HepG2 (cell line): ENCODE data around the gene SASH1. TPM values are rescaled to one million over a fixed set of nuclear protein-coding genes. Genes with fewer than 3 reads are reported as not detected.

ENCODE experiments used
- CEBPG ChIP-seq: IDR thresholded peaks from 2 replicates; pipeline ENCODE4 v1.6.1; 2016
- DMAP1 ChIP-seq: IDR thresholded peaks from 2 replicates; pipeline ENCODE4 v1.6.1; 2016
- EP300 ChIP-seq, 3 experiments: sonication (generic) in 1 of 3; formaldehyde crosslinking in 1 of 3; IDR thresholded peaks; 2 replicates each; pipeline versions ENCODE4 v1.5.1 to v1.6.1; 2011 to 2020; ENCODE audit warnings: low read depth in 2 of 3, low read length in 2 of 3, borderline replicate concordance in 1 of 3, improper control_type of control experiment in 1 of 3, mild to moderate bottlenecking in 1 of 3, missing genetic modification reagents in 1 of 3, moderate library complexity in 1 of 3
- ETV5 ChIP-seq: IDR thresholded peaks from 2 replicates; pipeline ENCODE4 v1.6.1; 2018; ENCODE audit warnings: missing biosample characterization, missing genetic modification reagents, inconsistent platforms, borderline replicate concordance
- ETV6 ChIP-seq: sonication (generic); formaldehyde crosslinking; conservative IDR thresholded peaks from 2 replicates; pipeline ENCODE4 v1.4.0; 2020; ENCODE audit warnings: missing genetic modification reagents
- GATAD2A ChIP-seq: IDR thresholded peaks from 2 replicates; pipeline ENCODE4 v1.6.1; 2016
- GMEB1 ChIP-seq: sonication (generic); formaldehyde crosslinking; IDR thresholded peaks from 2 replicates; pipeline ENCODE4 v1.5.1; 2020; ENCODE audit warnings: missing genetic modification reagents, mild to moderate bottlenecking, borderline replicate concordance
- HMG20A ChIP-seq: IDR thresholded peaks from 2 replicates; pipeline ENCODE4 v1.6.1; 2016; ENCODE audit warnings: borderline replicate concordance
- HMG20B ChIP-seq: conservative IDR thresholded peaks from 2 replicates; pipeline ENCODE4 v1.6.1; 2016; ENCODE audit warnings: missing genetic modification reagents, missing compliant biosample characterization
- HOXA3 ChIP-seq: sonication (generic); formaldehyde crosslinking; IDR thresholded peaks from 2 replicates; pipeline ENCODE4 v1.5.0; 2020; ENCODE audit warnings: missing genetic modification reagents
- NCOA2 ChIP-seq: sonication (generic); formaldehyde crosslinking; IDR thresholded peaks from 2 replicates; pipeline ENCODE4 v1.8.0; 2022; ENCODE audit warnings: inconsistent platforms
- NR2F6 ChIP-seq, 2 experiments: IDR thresholded peaks; 2 replicates each; pipeline ENCODE4 v1.6.1; 2016; ENCODE audit warnings: antibody characterized with exemption in 1 of 2, mild to moderate bottlenecking in 1 of 2
- NRL ChIP-seq: sonication (generic); formaldehyde crosslinking; IDR thresholded peaks from 2 replicates; pipeline ENCODE4 v1.5.0; 2020; ENCODE audit warnings: missing genetic modification reagents, mild to moderate bottlenecking, moderate library complexity, borderline replicate concordance
- PBX2 ChIP-seq: IDR thresholded peaks from 2 replicates; pipeline ENCODE4 v1.6.1; 2016; ENCODE audit warnings: control low read depth
- PITX1 ChIP-seq: sonication (generic); formaldehyde crosslinking; IDR thresholded peaks from 2 replicates; pipeline ENCODE4 v1.5.1; 2020; ENCODE audit warnings: mild to moderate bottlenecking, missing genetic modification reagents
- SATB2 ChIP-seq: sonication (generic); formaldehyde crosslinking; IDR thresholded peaks from 2 replicates; pipeline ENCODE4 v1.5.0; 2020; ENCODE audit warnings: missing genetic modification reagents
- SETDB1 ChIP-seq: sonication (generic); formaldehyde crosslinking; IDR thresholded peaks from 2 replicates; pipeline ENCODE4 v1.5.1; 2020; ENCODE audit warnings: missing genetic modification reagents, mild to moderate bottlenecking, borderline replicate concordance
- SMAD9 ChIP-seq: sonication (generic); formaldehyde crosslinking; IDR thresholded peaks from 2 replicates; pipeline ENCODE4 v1.5.1; 2020; ENCODE audit warnings: mild to moderate bottlenecking, missing genetic modification reagents
- SMYD3 ChIP-seq: sonication (generic); formaldehyde crosslinking; IDR thresholded peaks from 2 replicates; pipeline ENCODE4 v1.8.1; 2023; ENCODE audit warnings: mild to moderate bottlenecking, missing genetic modification reagents
- SRSF9 ChIP-seq: fragments of 200-400 bp; formaldehyde crosslinking; IDR thresholded peaks from 2 replicates; pipeline ENCODE4 v1.6.1; 2018; ENCODE audit warnings: borderline replicate concordance, mild to moderate bottlenecking, low read depth, low read length; ENCODE audit not compliant: insufficient read depth, poor library complexity, severe bottlenecking
- XRCC5 ChIP-seq: fragments of 200-400 bp; formaldehyde crosslinking; optimal IDR thresholded peaks from 2 replicates; pipeline ENCODE3; 2017; ENCODE audit warnings: mild to moderate bottlenecking, low read length
- ZBTB42 ChIP-seq: sonication (generic); formaldehyde crosslinking; IDR thresholded peaks from 2 replicates; pipeline ENCODE4 v1.5.0; 2020; ENCODE audit warnings: mild to moderate bottlenecking, missing genetic modification reagents
- ZNF747 ChIP-seq: sonication (generic); formaldehyde crosslinking; IDR thresholded peaks from 2 replicates; pipeline ENCODE4 v1.8.1; 2023; ENCODE audit warnings: missing genetic modification reagents, mild to moderate bottlenecking, borderline replicate concordance
- polyA plus RNA-seq, 8 experiments: library from polyadenylated mRNA; depleted of rRNA in 3 of 8; stranded (reverse) in 7 of 8; unstranded in 1 of 8; fragments of >200 nt; fragmentation: Illumina TruSeq in 4 of 8; extraction: Trizol in 4 of 8; gene quantifications; 2 replicates each; pipeline versions ENCODE4 v1.2.1 to v1.2.3, GENCODE V29; 2011 to 2016; ENCODE audit warnings: low read depth in 4 of 8, missing spikeins in 1 of 8, mixed read lengths in 1 of 8; ENCODE audit not compliant: insufficient read depth in 1 of 8
- total RNA-seq, 5 experiments: library from RNA; depleted of rRNA; stranded (reverse); fragments of >200 nt; fragmentation: Illumina TruSeq; extraction: Trizol; gene quantifications; 2 replicates each; pipeline ENCODE4 v1.2.3, GENCODE V29; 2016; ENCODE audit warnings: low read depth in 1 of 5
- TF ChIP-seq, protein P1 (sequence below): sonication (generic); formaldehyde crosslinking; IDR thresholded peaks from 2 replicates; pipeline ENCODE4 v1.4.0; 2020; ENCODE audit warnings: missing genetic modification reagents, borderline replicate concordance

The SASH1 gene
- total and polyA plus RNA-seq, 2 of the 13 experiments (the other 11 are each of a cell fraction or from before 2014, with no cell fraction given), result 7.5 to 8.2 TPM

DNA sequence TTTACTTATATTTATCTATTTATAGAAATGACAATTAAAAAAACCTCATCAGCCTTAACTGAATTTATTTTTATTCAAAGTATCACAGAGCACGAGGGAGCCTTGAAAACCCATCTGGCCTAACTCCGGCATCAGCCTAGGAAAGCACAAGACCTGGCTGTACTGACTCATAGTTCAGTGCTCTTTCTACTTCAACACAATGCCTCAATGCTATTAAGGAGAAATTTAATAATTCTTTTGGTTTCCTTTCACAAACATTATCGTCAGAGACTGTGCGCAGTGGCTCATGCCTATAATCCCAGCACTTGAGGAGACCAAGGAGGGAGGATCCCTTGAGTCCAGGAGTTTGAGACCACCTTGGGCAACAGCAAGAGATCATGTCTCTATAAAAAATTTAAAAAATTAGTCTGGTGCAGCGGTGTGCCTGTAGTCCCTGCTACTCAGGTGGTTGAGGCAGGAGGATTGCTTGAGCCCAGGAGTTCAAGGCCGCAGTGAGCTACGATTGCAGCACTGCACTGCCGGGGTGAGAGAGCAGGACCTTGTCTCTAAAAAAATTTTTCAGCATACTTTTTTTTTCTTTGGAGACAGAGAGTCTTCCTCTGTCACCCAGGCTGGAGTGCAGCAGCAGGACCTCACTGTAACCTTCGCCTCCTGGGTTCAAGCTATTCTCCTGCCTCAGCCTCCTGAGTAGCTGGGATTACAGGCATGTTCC lies 1.9 kb upstream of the SASH1 start (continued):
- TF ChIP-seq HMG20B (CRISPR knock-in tag), result no peak
- TF ChIP-seq SMYD3 (CRISPR knock-in tag), result 0 out of 2 replicates have a peak, but pooled peaks have one; percentile 23
- no peak for TF ChIP-seq ZBTB42 (CRISPR knock-in tag)
- no peak for TF ChIP-seq SETDB1 (CRISPR knock-in tag)
- no peak for TF ChIP-seq DMAP1 (CRISPR knock-in tag)
- TF ChIP-seq ETV5 (CRISPR knock-in tag), result no peak
- TF ChIP-seq CEBPG (CRISPR knock-in tag), result peak; percentile 73
- no peak for TF ChIP-seq XRCC5
- TF ChIP-seq GMEB1 (CRISPR knock-in tag), result no peak
- no peak for TF ChIP-seq ETV6 (CRISPR knock-in tag)
- peak; percentile 50 for TF ChIP-seq NR2F6 (IDR thresholded peaks at IDR 0.05)
- TF ChIP-seq NR2F6 (CRISPR knock-in tag; IDR thresholded peaks at IDR 0.05), result peak; percentile 69
- TF ChIP-seq SRSF9, result no peak
- TF ChIP-seq ZNF747, result no peak
- no peak for TF ChIP-seq SMAD9 (CRISPR knock-in tag)
- 0 out of 4 replicates have a peak, but pooled peaks of 1 of the 2 experiments have one; percentile 6 for TF ChIP-seq EP300 (IDR thresholded peaks at IDR 0.05; ENCODE audit: low read depth in 2 of 2, low read length in 2 of 2)
- TF ChIP-seq EP300 (CRISPR knock-in tag; IDR thresholded peaks at IDR 0.05; ENCODE audit: borderline replicate concordance), result no peak
- no peak for TF ChIP-seq PBX2 (CRISPR knock-in tag)
- no peak for TF ChIP-seq PITX1 (CRISPR knock-in tag)
- no peak for TF ChIP-seq SATB2
- peak; percentile 58 for TF ChIP-seq GATAD2A (CRISPR knock-in tag)
- peak; percentile 43; the same call in 1 of the 2 replicates for TF ChIP-seq HOXA3 (CRISPR knock-in tag)
- TF ChIP-seq NCOA2 (CRISPR knock-in tag), result peak; percentile 22; the same call in 1 of the 2 replicates
- TF ChIP-seq HMG20A (CRISPR knock-in tag), result 0 out of 2 replicates have a peak, but pooled peaks have one; percentile 37
- no peak for TF ChIP-seq NRL (CRISPR knock-in tag)
- TF ChIP-seq, protein P1, sequence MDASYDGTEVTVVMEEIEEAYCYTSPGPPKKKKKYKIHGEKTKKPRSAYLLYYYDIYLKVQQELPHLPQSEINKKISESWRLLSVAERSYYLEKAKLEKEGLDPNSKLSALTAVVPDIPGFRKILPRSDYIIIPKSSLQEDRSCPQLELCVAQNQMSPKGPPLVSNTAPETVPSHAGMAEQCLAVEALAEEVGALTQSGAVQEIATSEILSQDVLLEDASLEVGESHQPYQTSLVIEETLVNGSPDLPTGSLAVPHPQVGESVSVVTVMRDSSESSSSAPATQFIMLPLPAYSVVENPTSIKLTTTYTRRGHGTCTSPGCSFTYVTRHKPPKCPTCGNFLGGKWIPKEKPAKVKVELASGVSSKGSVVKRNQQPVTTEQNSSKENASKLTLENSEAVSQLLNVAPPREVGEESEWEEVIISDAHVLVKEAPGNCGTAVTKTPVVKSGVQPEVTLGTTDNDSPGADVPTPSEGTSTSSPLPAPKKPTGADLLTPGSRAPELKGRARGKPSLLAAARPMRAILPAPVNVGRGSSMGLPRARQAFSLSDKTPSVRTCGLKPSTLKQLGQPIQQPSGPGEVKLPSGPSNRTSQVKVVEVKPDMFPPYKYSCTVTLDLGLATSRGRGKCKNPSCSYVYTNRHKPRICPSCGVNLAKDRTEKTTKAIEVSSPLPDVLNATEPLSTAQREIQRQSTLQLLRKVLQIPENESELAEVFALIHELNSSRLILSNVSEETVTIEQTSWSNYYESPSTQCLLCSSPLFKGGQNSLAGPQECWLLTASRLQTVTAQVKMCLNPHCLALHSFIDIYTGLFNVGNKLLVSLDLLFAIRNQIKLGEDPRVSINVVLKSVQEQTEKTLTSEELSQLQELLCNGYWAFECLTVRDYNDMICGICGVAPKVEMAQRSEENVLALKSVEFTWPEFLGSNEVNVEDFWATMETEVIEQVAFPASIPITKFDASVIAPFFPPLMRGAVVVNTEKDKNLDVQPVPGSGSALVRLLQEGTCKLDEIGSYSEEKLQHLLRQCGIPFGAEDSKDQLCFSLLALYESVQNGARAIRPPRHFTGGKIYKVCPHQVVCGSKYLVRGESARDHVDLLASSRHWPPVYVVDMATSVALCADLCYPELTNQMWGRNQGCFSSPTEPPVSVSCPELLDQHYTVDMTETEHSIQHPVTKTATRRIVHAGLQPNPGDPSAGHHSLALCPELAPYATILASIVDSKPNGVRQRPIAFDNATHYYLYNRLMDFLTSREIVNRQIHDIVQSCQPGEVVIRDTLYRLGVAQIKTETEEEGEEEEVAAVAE (CRISPR knock-in tag), result no peak
